Measurements from ENCODE around the gene MARCHF3. TPM values are rescaled to one million over a fixed set of nuclear protein-coding genes. Genes with fewer than 3 reads are reported as not detected.
A peak's percentile ranks its signal among the peaks of the same experiment; 100 is the strongest.

Gene MARCHF3
- total and polyA plus RNA-seq, 2 of the 13 experiments (the other 11 are each of a cell fraction or from before 2014, with no cell fraction given): 4.8 to 11.9 TPM

DNA sequence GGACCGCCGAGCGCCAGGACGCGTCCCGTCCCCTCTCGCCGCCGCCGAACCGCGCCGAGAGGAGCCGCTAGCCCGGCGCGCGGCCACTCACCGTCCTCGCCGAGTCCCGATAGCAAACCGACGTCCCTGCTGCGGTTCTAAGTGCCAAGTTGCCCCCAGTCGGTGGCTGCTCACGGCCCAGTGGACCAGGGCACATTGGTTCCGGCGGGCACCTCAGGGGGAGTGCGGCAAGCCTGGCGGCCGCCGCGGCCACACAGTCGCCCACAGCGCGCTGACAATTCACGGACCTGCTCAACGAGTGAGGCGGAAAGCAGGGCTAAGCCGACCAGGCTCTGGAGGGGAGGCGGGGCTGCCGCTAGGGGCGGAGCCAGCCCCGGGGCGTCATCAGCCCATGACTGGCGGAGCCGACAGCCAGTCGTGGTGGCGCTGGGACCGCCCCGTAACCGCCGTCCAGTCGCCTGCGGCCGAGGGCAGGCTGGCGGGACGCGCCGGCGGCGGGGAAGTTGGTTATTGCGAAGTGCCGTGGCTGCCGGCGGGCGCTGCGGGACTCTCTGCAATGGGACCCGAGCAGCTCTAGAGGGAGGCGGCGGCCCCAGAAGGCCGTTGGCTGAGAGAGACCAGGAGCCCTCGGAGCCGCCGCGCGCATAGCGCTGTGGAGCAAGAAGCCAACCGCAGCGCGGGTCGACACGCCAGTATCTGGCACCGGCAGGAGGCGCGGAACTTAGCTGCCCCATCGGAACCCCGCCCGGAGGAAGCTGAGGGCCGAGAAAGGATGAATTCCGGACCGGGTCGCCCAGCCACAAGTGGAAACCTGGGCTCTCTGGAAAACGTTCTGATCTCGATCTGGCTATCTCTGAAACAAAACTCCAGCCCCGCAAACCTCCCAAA, at the start of gene MARCHF3 (continued):
- TF ChIP-seq SNAI1 (CRISPR knock-in tag; IDR thresholded peaks at IDR 0.05; ENCODE audit: borderline replicate concordance) (no peak), ZNF224 (CRISPR knock-in tag; IDR thresholded peaks at IDR 0.05) (peak; percentile 94; the same call in 1 of the 2 replicates), ATAD3A (CRISPR knock-in tag; IDR thresholded peaks at IDR 0.05) (no peak), RNF2 (conservative IDR thresholded peaks at IDR 0.05; ENCODE audit: low read depth) (peak; percentile 60), ASH2L (IDR thresholded peaks at IDR 0.05; ENCODE audit: insufficient read length, low read depth, low read length) (peak; percentile 49), MED13 (CRISPR knock-in tag; IDR thresholded peaks at IDR 0.05) (peak; percentile 17; the same call in 1 of the 2 replicates), FLYWCH1 (CRISPR knock-in tag; IDR thresholded peaks at IDR 0.05) (peak; percentile 52; the same call in 1 of the 2 replicates), SRF (IDR thresholded peaks at IDR 0.05; ENCODE audit: low read depth, low read length) (no peak), MEIS1 (CRISPR knock-in tag; IDR thresholded peaks at IDR 0.05; ENCODE audit: borderline replicate concordance) (peak; percentile 75; the same call in 1 of the 2 replicates), ZFYVE20 (CRISPR knock-in tag; IDR thresholded peaks at IDR 0.05; ENCODE audit: borderline replicate concordance, low read depth) (0 out of 2 replicates have a peak, but pooled peaks have one; percentile 74), GFI1 (CRISPR knock-in tag; IDR thresholded peaks at IDR 0.05; ENCODE audit: borderline replicate concordance) (0 out of 2 replicates have a peak, but pooled peaks have one; percentile 45), DPF2 (CRISPR knock-in tag; IDR thresholded peaks at IDR 0.05; ENCODE audit: borderline replicate concordance, low read depth) (0 out of 2 replicates have a peak, but pooled peaks have one; percentile 38), SRSF1 (optimal IDR thresholded peaks at IDR 0.05; ENCODE audit: low read depth, low read length) (no peak), ZSCAN9 (CRISPR knock-in tag; IDR thresholded peaks at IDR 0.05; ENCODE audit: borderline replicate concordance) (no peak), PCBP2 (optimal IDR thresholded peaks at IDR 0.05; ENCODE audit: low read depth, low read length, poor library complexity, severe bottlenecking) (no peak), ZNF263 (CRISPR knock-in tag; IDR thresholded peaks at IDR 0.05) (no peak; the same call in 1 of the 2 replicates), TP53 (CRISPR knock-in tag; conservative IDR thresholded peaks at IDR 0.05) (no peak), JUND (CRISPR knock-in tag; IDR thresholded peaks at IDR 0.05) (no peak), XBP1 (CRISPR knock-in tag; IDR thresholded peaks at IDR 0.05) (no peak), MIER2 (CRISPR knock-in tag; IDR thresholded peaks at IDR 0.05) (no peak), ZNF562 (CRISPR knock-in tag; IDR thresholded peaks at IDR 0.05; ENCODE audit: borderline replicate concordance) (0 out of 2 replicates have a peak, but pooled peaks have one; percentile 42), ZNF235 (CRISPR knock-in tag; IDR thresholded peaks at IDR 0.05; ENCODE audit: borderline replicate concordance) (no peak), SATB2 (CRISPR knock-in tag; IDR thresholded peaks at IDR 0.05) (no peak)
- TF ChIP-seq, protein P1, sequence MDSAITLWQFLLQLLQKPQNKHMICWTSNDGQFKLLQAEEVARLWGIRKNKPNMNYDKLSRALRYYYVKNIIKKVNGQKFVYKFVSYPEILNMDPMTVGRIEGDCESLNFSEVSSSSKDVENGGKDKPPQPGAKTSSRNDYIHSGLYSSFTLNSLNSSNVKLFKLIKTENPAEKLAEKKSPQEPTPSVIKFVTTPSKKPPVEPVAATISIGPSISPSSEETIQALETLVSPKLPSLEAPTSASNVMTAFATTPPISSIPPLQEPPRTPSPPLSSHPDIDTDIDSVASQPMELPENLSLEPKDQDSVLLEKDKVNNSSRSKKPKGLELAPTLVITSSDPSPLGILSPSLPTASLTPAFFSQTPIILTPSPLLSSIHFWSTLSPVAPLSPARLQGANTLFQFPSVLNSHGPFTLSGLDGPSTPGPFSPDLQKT (CRISPR knock-in tag; IDR thresholded peaks at IDR 0.05; ENCODE audit: borderline replicate concordance): no peak
- TF ChIP-seq, protein P2, sequence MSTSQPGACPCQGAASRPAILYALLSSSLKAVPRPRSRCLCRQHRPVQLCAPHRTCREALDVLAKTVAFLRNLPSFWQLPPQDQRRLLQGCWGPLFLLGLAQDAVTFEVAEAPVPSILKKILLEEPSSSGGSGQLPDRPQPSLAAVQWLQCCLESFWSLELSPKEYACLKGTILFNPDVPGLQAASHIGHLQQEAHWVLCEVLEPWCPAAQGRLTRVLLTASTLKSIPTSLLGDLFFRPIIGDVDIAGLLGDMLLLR (CRISPR knock-in tag; IDR thresholded peaks at IDR 0.05): no peak; the same call in none of the 2 replicates
- TF ChIP-seq, protein P3, sequence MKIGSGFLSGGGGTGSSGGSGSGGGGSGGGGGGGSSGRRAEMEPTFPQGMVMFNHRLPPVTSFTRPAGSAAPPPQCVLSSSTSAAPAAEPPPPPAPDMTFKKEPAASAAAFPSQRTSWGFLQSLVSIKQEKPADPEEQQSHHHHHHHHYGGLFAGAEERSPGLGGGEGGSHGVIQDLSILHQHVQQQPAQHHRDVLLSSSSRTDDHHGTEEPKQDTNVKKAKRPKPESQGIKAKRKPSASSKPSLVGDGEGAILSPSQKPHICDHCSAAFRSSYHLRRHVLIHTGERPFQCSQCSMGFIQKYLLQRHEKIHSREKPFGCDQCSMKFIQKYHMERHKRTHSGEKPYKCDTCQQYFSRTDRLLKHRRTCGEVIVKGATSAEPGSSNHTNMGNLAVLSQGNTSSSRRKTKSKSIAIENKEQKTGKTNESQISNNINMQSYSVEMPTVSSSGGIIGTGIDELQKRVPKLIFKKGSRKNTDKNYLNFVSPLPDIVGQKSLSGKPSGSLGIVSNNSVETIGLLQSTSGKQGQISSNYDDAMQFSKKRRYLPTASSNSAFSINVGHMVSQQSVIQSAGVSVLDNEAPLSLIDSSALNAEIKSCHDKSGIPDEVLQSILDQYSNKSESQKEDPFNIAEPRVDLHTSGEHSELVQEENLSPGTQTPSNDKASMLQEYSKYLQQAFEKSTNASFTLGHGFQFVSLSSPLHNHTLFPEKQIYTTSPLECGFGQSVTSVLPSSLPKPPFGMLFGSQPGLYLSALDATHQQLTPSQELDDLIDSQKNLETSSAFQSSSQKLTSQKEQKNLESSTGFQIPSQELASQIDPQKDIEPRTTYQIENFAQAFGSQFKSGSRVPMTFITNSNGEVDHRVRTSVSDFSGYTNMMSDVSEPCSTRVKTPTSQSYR (CRISPR knock-in tag; IDR thresholded peaks at IDR 0.05; ENCODE audit: borderline replicate concordance): no peak
